ENCODE data around the gene NPM1.

DNA sequence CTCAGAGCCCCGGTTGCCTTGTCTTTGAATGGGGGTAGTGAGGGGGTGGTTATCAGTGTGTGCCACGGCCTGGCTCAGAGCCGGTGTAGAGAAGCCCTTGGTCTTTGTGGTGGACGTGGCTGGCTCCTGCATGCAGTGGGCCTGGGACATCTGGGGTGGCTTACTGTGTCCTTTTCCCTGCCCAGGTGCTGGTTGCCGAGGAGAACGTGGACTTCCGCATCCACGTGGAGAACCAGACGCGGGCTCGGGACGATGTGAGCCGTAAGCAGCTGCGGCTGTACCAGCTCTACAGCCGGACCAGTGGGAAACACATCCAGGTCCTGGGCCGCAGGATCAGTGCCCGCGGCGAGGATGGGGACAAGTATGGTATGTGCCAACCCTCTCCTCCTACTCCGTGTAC lies 48.3 kb downstream of the NPM1 start:
- TF ChIP-seq, protein P1, sequence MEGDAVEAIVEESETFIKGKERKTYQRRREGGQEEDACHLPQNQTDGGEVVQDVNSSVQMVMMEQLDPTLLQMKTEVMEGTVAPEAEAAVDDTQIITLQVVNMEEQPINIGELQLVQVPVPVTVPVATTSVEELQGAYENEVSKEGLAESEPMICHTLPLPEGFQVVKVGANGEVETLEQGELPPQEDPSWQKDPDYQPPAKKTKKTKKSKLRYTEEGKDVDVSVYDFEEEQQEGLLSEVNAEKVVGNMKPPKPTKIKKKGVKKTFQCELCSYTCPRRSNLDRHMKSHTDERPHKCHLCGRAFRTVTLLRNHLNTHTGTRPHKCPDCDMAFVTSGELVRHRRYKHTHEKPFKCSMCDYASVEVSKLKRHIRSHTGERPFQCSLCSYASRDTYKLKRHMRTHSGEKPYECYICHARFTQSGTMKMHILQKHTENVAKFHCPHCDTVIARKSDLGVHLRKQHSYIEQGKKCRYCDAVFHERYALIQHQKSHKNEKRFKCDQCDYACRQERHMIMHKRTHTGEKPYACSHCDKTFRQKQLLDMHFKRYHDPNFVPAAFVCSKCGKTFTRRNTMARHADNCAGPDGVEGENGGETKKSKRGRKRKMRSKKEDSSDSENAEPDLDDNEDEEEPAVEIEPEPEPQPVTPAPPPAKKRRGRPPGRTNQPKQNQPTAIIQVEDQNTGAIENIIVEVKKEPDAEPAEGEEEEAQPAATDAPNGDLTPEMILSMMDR (IDR thresholded peaks at IDR 0.05) = no peak
- TF ChIP-seq EP300 (IDR thresholded peaks at IDR 0.05) (no peak), POLR2AphosphoS5 (IDR thresholded peaks at IDR 0.05) (no peak), POLR2A (IDR thresholded peaks at IDR 0.05) (no peak)

Data from gastroesophageal sphincter (tissue), 3 donors.